Spleen (tissue), 11 donors: Measurements from ENCODE around the gene ARHGEF39. TPM values are rescaled to one million over a fixed set of nuclear protein-coding genes. Genes with fewer than 3 reads are reported as not detected.

Experiments
- DNase-seq: peaks from one replicate; pipeline ENCODE4 v3.0.0-alpha.2; 2020
- H3K27ac ChIP-seq, 8 donors: fragments of 200-600 bp; sonication (generic) in 7 of 8; 1 replicate in 4 of 8; 2 replicates in 4 of 8; pipeline versions ENCODE4 v1.5.0 to v1.8.0; 2016 to 2021; ENCODE audit warnings: inconsistent platforms in 4 of 8, mild to moderate bottlenecking in 4 of 8, moderate library complexity in 1 of 8
- H3K27me3 ChIP-seq, 7 donors: fragments of 200-600 bp; sonication (generic) in 6 of 7; replicated peaks in 1 of 7; 1 replicate in 4 of 7; 2 replicates in 3 of 7; pipeline versions ENCODE4 v1.5.0 to v1.8.0; 2016 to 2021; ENCODE audit warnings: inconsistent platforms in 3 of 7, mild to moderate bottlenecking in 1 of 7
- H3K36me3 ChIP-seq, 6 donors: fragments of 200-600 bp; sonication (generic) in 5 of 6; 1 replicate in 4 of 6; 2 replicates in 2 of 6; pipeline versions ENCODE4 v1.5.0 to v1.8.0; 2016 to 2021; ENCODE audit warnings: inconsistent platforms in 2 of 6
- H3K4me1 ChIP-seq, 6 donors: fragments of 200-600 bp; sonication (generic) in 5 of 6; 1 replicate in 3 of 6; 2 replicates in 3 of 6; pipeline versions ENCODE4 v1.5.0 to v1.8.0; 2016 to 2021; ENCODE audit warnings: inconsistent platforms in 3 of 6
- H3K4me3 ChIP-seq, 8 donors: fragments of 200-600 bp; sonication (generic) in 7 of 8; 1 replicate in 4 of 8; 2 replicates in 4 of 8; pipeline versions ENCODE4 v1.5.0 to v1.8.0; 2016 to 2021; ENCODE audit warnings: inconsistent platforms in 4 of 8, mild to moderate bottlenecking in 4 of 8, moderate library complexity in 2 of 8
- H3K9me3 ChIP-seq, 8 donors: fragments of 200-600 bp; sonication (generic) in 7 of 8; 1 replicate in 4 of 8; 2 replicates in 4 of 8; pipeline versions ENCODE4 v1.5.0 to v1.8.0; 2016 to 2021; ENCODE audit warnings: inconsistent platforms in 4 of 8
- POLR2A ChIP-seq, 3 donors: fragments of 450-650 bp; IDR thresholded peaks; one replicate each; pipeline ENCODE4 v1.5.1; 2017; ENCODE audit warnings: antibody characterized with exemption in 3 of 3, mild to moderate bottlenecking in 1 of 3
- POLR2AphosphoS5 ChIP-seq, 3 donors: sonication (generic); formaldehyde crosslinking; IDR thresholded peaks; one replicate each; pipeline ENCODE4 v1.5.1; 2017; ENCODE audit warnings: antibody characterized with exemption in 3 of 3
- WGBS, 5 donors: extraction: QIAGEN DNeasy Blood & Tissue Kit in 3 of 5; methylation state at CpG; one replicate each; pipeline versions ENCODE4 v1.1.5 to v1.1.7; 2013 to 2018; 5-methylcytosine and 5-hydroxymethylcytosine counted together
- intact Hi-C: fragments of 100-400 bp; cut with DNase I; formaldehyde crosslinking; loops from one replicate; pipeline ENCODE4 v1.15.0; 2023; ENCODE audit warnings: low total_unique reads
- polyA plus RNA-seq, 3 donors: library from polyadenylated mRNA; stranded (reverse); fragments of 200-250 nt; gene quantifications; one replicate each; pipeline ENCODE4 v1.2.1, GENCODE V29; 2013
- total RNA-seq, 7 donors: library from RNA; depleted of rRNA in 3 of 7; stranded (reverse); fragments of >200 nt in 3 of 7; fragmentation: NEBNext Ultra II Directional in 4 of 7; extraction: Animal tissue kit (Norgen Biotek cat#: 25700) in 4 of 7; gene quantifications; one replicate each; pipeline versions ENCODE4 v1.1.0 to v1.2.1, GENCODE V29; 2016 to 2021
- TF ChIP-seq, protein P1 (sequence below), 11 experiments: fragments of 200-600 bp in 7 of 11; fragments of 450-650 bp in 4 of 11; sonication (generic) in 4 of 11; IDR thresholded peaks in 8 of 11; conservative IDR thresholded peaks in 3 of 11; 1 replicate in 7 of 11; 2 replicates in 4 of 11; pipeline versions ENCODE4 v1.4.0 to v1.8.0; 2016 to 2021; ENCODE audit warnings: antibody characterized with exemption in 11 of 11, inconsistent platforms in 4 of 11, mild to moderate bottlenecking in 1 of 11
- donor health status: healthy with polysubstance abuse.
- donor health status: DM: no; HTN: no; CAD: no; lungs with moderate emphysema.
- donor health status: DM: no; HTN: no; CAD: no.
- donor health status: Bipolar disorder and iron deficiency.
- donor health status: healthy.
- donor health status: DM: no; HTN: no; CAD: no.
- donor health status: DM: yes; HTN: yes; CAD: no.

ARHGEF39 gene
- total and polyA plus RNA-seq, 10 donors = 0.89 to 2.9 (median 1.3) TPM

GRCh38 chr9:35688558-35689541 is 23.9 kb upstream of the ARHGEF39 start:
- Histone ChIP-seq H3K4me3 (peak overlapping the region; percentile 12 to 83 (median 69)), H3K27ac (peak overlapping the region in 7 of 8 donors; percentile 41 to 90 (median 86)), H3K4me1 (peaks cover 0 to 64% (median 22%) of the 10 kb centered on the region in 6 donors), H3K27me3 (peaks cover 0 to 7% (median 0%) of the 10 kb centered on the region in 7 donors), H3K9me3 (no peaks in the 10 kb centered on the region), H3K36me3 (peaks cover 0 to 17% (median 4%) of the 10 kb centered on the region in 6 donors)
- DNase-seq = no peak
- no peak for TF ChIP-seq POLR2AphosphoS5 (IDR thresholded peaks at IDR 0.05)
- TF ChIP-seq, protein P1, sequence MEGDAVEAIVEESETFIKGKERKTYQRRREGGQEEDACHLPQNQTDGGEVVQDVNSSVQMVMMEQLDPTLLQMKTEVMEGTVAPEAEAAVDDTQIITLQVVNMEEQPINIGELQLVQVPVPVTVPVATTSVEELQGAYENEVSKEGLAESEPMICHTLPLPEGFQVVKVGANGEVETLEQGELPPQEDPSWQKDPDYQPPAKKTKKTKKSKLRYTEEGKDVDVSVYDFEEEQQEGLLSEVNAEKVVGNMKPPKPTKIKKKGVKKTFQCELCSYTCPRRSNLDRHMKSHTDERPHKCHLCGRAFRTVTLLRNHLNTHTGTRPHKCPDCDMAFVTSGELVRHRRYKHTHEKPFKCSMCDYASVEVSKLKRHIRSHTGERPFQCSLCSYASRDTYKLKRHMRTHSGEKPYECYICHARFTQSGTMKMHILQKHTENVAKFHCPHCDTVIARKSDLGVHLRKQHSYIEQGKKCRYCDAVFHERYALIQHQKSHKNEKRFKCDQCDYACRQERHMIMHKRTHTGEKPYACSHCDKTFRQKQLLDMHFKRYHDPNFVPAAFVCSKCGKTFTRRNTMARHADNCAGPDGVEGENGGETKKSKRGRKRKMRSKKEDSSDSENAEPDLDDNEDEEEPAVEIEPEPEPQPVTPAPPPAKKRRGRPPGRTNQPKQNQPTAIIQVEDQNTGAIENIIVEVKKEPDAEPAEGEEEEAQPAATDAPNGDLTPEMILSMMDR (IDR thresholded peaks at IDR 0.05 in 8 of 11, conservative IDR thresholded peaks at IDR 0.05 in 3 of 11) = no peak
- TF ChIP-seq POLR2A (IDR thresholded peaks at IDR 0.05) = no peak
- intact Hi-C loops = no loop called here
- WGBS, 5 donors = 71 to 88% (median 82%) methylated on average over 12 of the region's 12 CpGs

GRCh38 chr9:35687972-35688557 is 23.1 kb upstream of the ARHGEF39 start:
- Histone ChIP-seq H3K27ac (peak overlapping the region in 3 of 8 donors; percentile 84 to 90 (median 88)), H3K9me3 (no peaks in the 10 kb centered on the region), H3K36me3 (peaks cover 0 to 25% (median 4%) of the 10 kb centered on the region in 6 donors), H3K27me3 (peaks cover 0 to 7% (median 0%) of the 10 kb centered on the region in 7 donors), H3K4me1 (peaks cover 0 to 64% (median 22%) of the 10 kb centered on the region in 6 donors), H3K4me3 (peak overlapping the region in 5 of 8 donors; percentile 13 to 83 (median 71))
- intact Hi-C loops = no loop called here
- no peak for DNase-seq
- TF ChIP-seq, protein P1 (IDR thresholded peaks at IDR 0.05 in 8 of 11, conservative IDR thresholded peaks at IDR 0.05 in 3 of 11) = no peak
- TF ChIP-seq POLR2A (IDR thresholded peaks at IDR 0.05) (no peak), POLR2AphosphoS5 (IDR thresholded peaks at IDR 0.05) (no peak)
- WGBS, 5 donors = 56 to 95% (median 90%) methylated on average over 1 to 2 of the region's 2 CpGs

DNA sequence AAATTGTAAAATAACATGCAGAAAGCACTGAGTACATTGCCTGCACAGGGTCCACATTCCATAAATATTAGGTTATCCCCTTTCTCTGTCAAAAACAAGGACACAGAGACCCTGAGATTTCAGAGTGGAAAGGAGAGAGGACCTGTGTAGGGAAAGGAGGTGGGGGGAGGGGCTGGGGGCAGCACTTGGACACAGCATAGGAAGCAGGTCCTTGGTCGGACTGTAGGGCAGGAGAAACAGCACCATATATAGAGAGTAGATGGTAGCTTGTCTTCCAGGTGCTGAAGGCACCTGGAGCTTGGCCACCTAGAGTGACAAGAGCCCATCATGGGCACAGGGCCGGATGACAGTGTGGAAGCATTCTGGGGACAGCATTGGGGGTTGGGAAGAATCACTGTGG is 22.3 kb upstream of the ARHGEF39 start:
- peak overlapping the region in 1 of 8 donors; percentile 17 for H3K27ac ChIP-seq
- intact Hi-C loops = no loop called here
- DNase-seq = no peak
- peaks cover 0 to 33% (median 7%) of the 10 kb centered on the region in 6 donors for H3K36me3 ChIP-seq
- no peak for TF ChIP-seq POLR2A (IDR thresholded peaks at IDR 0.05)
- TF ChIP-seq, protein P1 (IDR thresholded peaks at IDR 0.05 in 8 of 11, conservative IDR thresholded peaks at IDR 0.05 in 3 of 11) = no peak
- no peak for TF ChIP-seq POLR2AphosphoS5 (IDR thresholded peaks at IDR 0.05)
- peaks cover 0 to 7% (median 0%) of the 10 kb centered on the region in 7 donors for H3K27me3 ChIP-seq
- peak overlapping the region in 2 of 8 donors; percentile 67 to 77 for H3K4me3 ChIP-seq
- 78 to 90% (median 85%) methylated on average over 2 of the region's 2 CpGs for WGBS, 5 donors
- H3K4me1 ChIP-seq = peaks cover 0 to 64% (median 22%) of the 10 kb centered on the region in 6 donors
- no peaks in the 10 kb centered on the region for H3K9me3 ChIP-seq
